Liver (tissue), 9 donors: ENCODE data around the gene LPP. TPM values are rescaled to one million over a fixed set of nuclear protein-coding genes. Genes with fewer than 3 reads are reported as not detected.

Experiments
- DNase-seq: peaks from one replicate; pipeline ENCODE4 v3.0.0-alpha.2; 2017; ENCODE audit warnings: low spot score
- H3K27ac ChIP-seq, 2 donors: one replicate each; pipeline ENCODE4 v1.7.0; 2013; ENCODE audit warnings: inconsistent platforms in 2 of 2, low read length in 2 of 2, control low read depth in 1 of 2, low read depth in 1 of 2, mild to moderate bottlenecking in 1 of 2
- H3K27me3 ChIP-seq, 4 donors: one replicate each; pipeline versions ENCODE4 v1.6.1 to v1.7.0; 2013; ENCODE audit warnings: low read length in 3 of 4, inconsistent platforms in 1 of 4, mild to moderate bottlenecking in 1 of 4, moderate library complexity in 1 of 4; ENCODE audit not compliant: control insufficient read depth in 4 of 4, insufficient read depth in 4 of 4
- H3K36me3 ChIP-seq, 4 donors: one replicate each; pipeline versions ENCODE4 v1.6.1 to v1.7.0; 2013; ENCODE audit warnings: low read length in 3 of 4, mild to moderate bottlenecking in 3 of 4, low read depth in 1 of 4, moderate library complexity in 1 of 4; ENCODE audit not compliant: control insufficient read depth in 4 of 4, insufficient read depth in 3 of 4
- H3K4me1 ChIP-seq, 4 donors: one replicate each; pipeline versions ENCODE4 v1.6.1 to v1.7.0; 2013; ENCODE audit warnings: low read length in 3 of 4, mild to moderate bottlenecking in 3 of 4, moderate library complexity in 1 of 4; ENCODE audit not compliant: control insufficient read depth in 4 of 4, insufficient read depth in 4 of 4
- H3K4me3 ChIP-seq, 3 donors: one replicate each; pipeline versions ENCODE4 v1.6.1 to v1.7.0; 2013; ENCODE audit warnings: low read length in 3 of 3, control low read depth in 1 of 3, low read depth in 1 of 3, mild to moderate bottlenecking in 1 of 3
- H3K9ac ChIP-seq, 2 donors: one replicate each; pipeline ENCODE4 v1.7.0; 2013; ENCODE audit warnings: low read length in 2 of 2, mild to moderate bottlenecking in 2 of 2, moderate library complexity in 2 of 2, control low read depth in 1 of 2, low read depth in 1 of 2
- H3K9me3 ChIP-seq, 4 donors: one replicate each; pipeline versions ENCODE4 v1.6.1 to v1.7.0; 2013; ENCODE audit warnings: low read length in 3 of 4; ENCODE audit not compliant: control insufficient read depth in 4 of 4
- CTCF ChIP-seq: fragments of 150-350 bp; IDR thresholded peaks from 2 replicates; pipeline ENCODE4 v1.5.1; 2017; ENCODE audit warnings: improper control_type of control experiment, low read depth, low read length; ENCODE audit not compliant: missing input control
- EGR1 ChIP-seq, 2 donors: IDR thresholded peaks; 2 replicates each; pipeline ENCODE4 v1.6.1; 2016 to 2018; ENCODE audit warnings: antibody characterized with exemption in 2 of 2, low read depth in 2 of 2
- FOXA1 ChIP-seq: IDR thresholded peaks from 2 replicates; pipeline ENCODE4 v1.6.1; 2016; ENCODE audit warnings: antibody characterized with exemption
- FOXA2 ChIP-seq: IDR thresholded peaks from 2 replicates; pipeline ENCODE4 v1.6.1; 2016; ENCODE audit warnings: antibody characterized with exemption
- GABPA ChIP-seq, 2 donors: IDR thresholded peaks in 1 of 2; conservative IDR thresholded peaks in 1 of 2; 2 replicates each; pipeline ENCODE4 v1.6.1; 2016; ENCODE audit warnings: antibody characterized with exemption in 2 of 2, mild to moderate bottlenecking in 1 of 2, moderate library complexity in 1 of 2
- HNF4A ChIP-seq, 2 donors: conservative IDR thresholded peaks; 2 replicates each; pipeline ENCODE4 v1.6.1; 2016; ENCODE audit warnings: antibody characterized with exemption in 2 of 2, mild to moderate bottlenecking in 2 of 2
- HNF4G ChIP-seq: IDR thresholded peaks from 2 replicates; pipeline ENCODE4 v1.6.1; 2016; ENCODE audit warnings: antibody characterized with exemption
- NR2F2 ChIP-seq: IDR thresholded peaks from 2 replicates; pipeline ENCODE4 v1.6.1; 2016; ENCODE audit warnings: antibody characterized with exemption
- RAD21 ChIP-seq, 2 donors: IDR thresholded peaks; 2 replicates each; pipeline ENCODE4 v1.6.1; 2016; ENCODE audit warnings: antibody characterized with exemption in 2 of 2, mild to moderate bottlenecking in 2 of 2
- RXRA ChIP-seq, 2 donors: IDR thresholded peaks; 2 replicates each; pipeline ENCODE4 v1.6.1; 2017 to 2018; ENCODE audit warnings: antibody characterized with exemption in 2 of 2, mild to moderate bottlenecking in 1 of 2
- SP1 ChIP-seq: IDR thresholded peaks from 2 replicates; pipeline ENCODE4 v1.6.1; 2018; ENCODE audit warnings: antibody characterized with exemption, mild to moderate bottlenecking
- TAF1 ChIP-seq: conservative IDR thresholded peaks from 2 replicates; pipeline ENCODE4 v1.6.1; 2016; ENCODE audit warnings: antibody characterized with exemption, mild to moderate bottlenecking
- YY1 ChIP-seq: IDR thresholded peaks from 2 replicates; pipeline ENCODE4 v1.6.1; 2016; ENCODE audit warnings: antibody characterized with exemption, mild to moderate bottlenecking
- WGBS: extraction: QIAGEN DNeasy Blood & Tissue Kit; methylation state at CpG from one replicate; pipeline ENCODE4 v1.1.7; 2013; 5-methylcytosine and 5-hydroxymethylcytosine counted together
- polyA plus RNA-seq, 2 donors: library from polyadenylated mRNA; stranded (reverse) in 1 of 2; unstranded in 1 of 2; fragments of 200-250 nt in 1 of 2; fragments of >200 nt in 1 of 2; fragmentation: Nextera tagmentation in 1 of 2; extraction: Ambion mirVana in 1 of 2; gene quantifications; one replicate each; pipeline versions ENCODE4 v1.2.1 to v1.2.3, GENCODE V29; 2013 to 2015
- total RNA-seq, 2 donors: library from RNA; depleted of rRNA; stranded (reverse); fragments of >200 nt; gene quantifications; one replicate each; pipeline ENCODE4 v1.2.3, GENCODE V29; 2014
- TF ChIP-seq, protein P1 (sequence below): IDR thresholded peaks from 2 replicates; pipeline ENCODE4 v1.6.1; 2016; ENCODE audit warnings: antibody characterized with exemption
- TF ChIP-seq, protein P2 (sequence below): IDR thresholded peaks from 2 replicates; pipeline ENCODE4 v1.6.1; 2016; ENCODE audit warnings: antibody characterized with exemption, mild to moderate bottlenecking
- donor health status: healthy.
- donor health status: healthy.
- donor health status: healthy.
- donor health status: healthy.
- donor health status: healthy.

The LPP gene
- total and polyA plus RNA-seq, 4 donors = 3.3 to 53.7 (median 28.2) TPM

- no peak for TF ChIP-seq CTCF
- no peak for TF ChIP-seq GABPA (IDR thresholded peaks at IDR 0.05 in 1 of 2, conservative IDR thresholded peaks at IDR 0.05 in 1 of 2)
- peak in 1 of 2 donors; percentile 26 for TF ChIP-seq RAD21 (IDR thresholded peaks at IDR 0.05)
- TF ChIP-seq HNF4A (conservative IDR thresholded peaks at IDR 0.05) = peak; percentile 34 to 37
- no peak for TF ChIP-seq TAF1
- TF ChIP-seq YY1 = peak; percentile 13
- peak in 1 of 2 donors; percentile 33 for TF ChIP-seq RXRA (IDR thresholded peaks at IDR 0.05)
- TF ChIP-seq HNF4G = no peak
- TF ChIP-seq SP1 = no peak
- TF ChIP-seq FOXA1 = no peak
- no peak for TF ChIP-seq EGR1 (IDR thresholded peaks at IDR 0.05; ENCODE audit: low read depth in 2 of 2)
Observed at GRCh38 chr3:188567478-188568195, 413.7 kb downstream of the LPP start (continued).

DNA sequence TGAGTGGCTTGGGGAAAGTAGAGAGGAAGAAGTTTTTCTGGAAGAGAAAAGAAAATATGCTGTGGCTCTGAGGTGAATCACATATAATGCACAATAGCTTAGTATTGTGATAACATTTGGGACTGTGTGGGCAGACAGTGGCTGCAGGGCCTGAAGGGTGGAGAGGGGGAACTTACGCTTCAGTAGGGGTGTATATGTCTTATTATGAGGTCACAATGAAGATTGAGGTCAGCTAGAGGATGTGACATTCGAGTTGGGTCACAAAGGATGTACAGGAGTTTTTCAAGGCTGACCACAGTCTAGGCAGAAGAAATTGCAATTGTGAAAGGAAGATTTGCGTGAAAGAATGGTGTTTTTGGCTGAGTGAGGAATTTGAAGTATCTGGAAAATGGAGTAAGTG is 414.8 kb downstream of the LPP start:
- WGBS = 87% methylated on average over 3 of the region's 3 CpGs

More for the DNA sequence above, 414.8 kb downstream of the LPP start:
- Histone ChIP-seq H3K27me3 (no peaks in the 10 kb centered on the region), H3K4me3 (no peak overlapping the region), H3K4me1 (peaks cover 0 to 12% (median 8%) of the 10 kb centered on the region in 4 donors), H3K36me3 (no peaks in the 10 kb centered on the region), H3K9me3 (no peaks in the 10 kb centered on the region), H3K9ac (no peak overlapping the region), H3K27ac (no peak overlapping the region)
- DNase-seq = no peak
- no peak for TF ChIP-seq RXRA (IDR thresholded peaks at IDR 0.05)
- TF ChIP-seq TAF1 = no peak
- no peak for TF ChIP-seq NR2F2
- TF ChIP-seq HNF4G = no peak
- TF ChIP-seq CTCF = no peak
- no peak for TF ChIP-seq GABPA (IDR thresholded peaks at IDR 0.05 in 1 of 2, conservative IDR thresholded peaks at IDR 0.05 in 1 of 2)
- TF ChIP-seq YY1 = no peak
- no peak for TF ChIP-seq SP1
- TF ChIP-seq, protein P1, sequence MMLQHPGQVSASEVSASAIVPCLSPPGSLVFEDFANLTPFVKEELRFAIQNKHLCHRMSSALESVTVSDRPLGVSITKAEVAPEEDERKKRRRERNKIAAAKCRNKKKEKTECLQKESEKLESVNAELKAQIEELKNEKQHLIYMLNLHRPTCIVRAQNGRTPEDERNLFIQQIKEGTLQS = no peak
- TF ChIP-seq FOXA1 = no peak
- no peak for TF ChIP-seq FOXA2
- no peak for TF ChIP-seq HNF4A (conservative IDR thresholded peaks at IDR 0.05)
- TF ChIP-seq, protein P2, sequence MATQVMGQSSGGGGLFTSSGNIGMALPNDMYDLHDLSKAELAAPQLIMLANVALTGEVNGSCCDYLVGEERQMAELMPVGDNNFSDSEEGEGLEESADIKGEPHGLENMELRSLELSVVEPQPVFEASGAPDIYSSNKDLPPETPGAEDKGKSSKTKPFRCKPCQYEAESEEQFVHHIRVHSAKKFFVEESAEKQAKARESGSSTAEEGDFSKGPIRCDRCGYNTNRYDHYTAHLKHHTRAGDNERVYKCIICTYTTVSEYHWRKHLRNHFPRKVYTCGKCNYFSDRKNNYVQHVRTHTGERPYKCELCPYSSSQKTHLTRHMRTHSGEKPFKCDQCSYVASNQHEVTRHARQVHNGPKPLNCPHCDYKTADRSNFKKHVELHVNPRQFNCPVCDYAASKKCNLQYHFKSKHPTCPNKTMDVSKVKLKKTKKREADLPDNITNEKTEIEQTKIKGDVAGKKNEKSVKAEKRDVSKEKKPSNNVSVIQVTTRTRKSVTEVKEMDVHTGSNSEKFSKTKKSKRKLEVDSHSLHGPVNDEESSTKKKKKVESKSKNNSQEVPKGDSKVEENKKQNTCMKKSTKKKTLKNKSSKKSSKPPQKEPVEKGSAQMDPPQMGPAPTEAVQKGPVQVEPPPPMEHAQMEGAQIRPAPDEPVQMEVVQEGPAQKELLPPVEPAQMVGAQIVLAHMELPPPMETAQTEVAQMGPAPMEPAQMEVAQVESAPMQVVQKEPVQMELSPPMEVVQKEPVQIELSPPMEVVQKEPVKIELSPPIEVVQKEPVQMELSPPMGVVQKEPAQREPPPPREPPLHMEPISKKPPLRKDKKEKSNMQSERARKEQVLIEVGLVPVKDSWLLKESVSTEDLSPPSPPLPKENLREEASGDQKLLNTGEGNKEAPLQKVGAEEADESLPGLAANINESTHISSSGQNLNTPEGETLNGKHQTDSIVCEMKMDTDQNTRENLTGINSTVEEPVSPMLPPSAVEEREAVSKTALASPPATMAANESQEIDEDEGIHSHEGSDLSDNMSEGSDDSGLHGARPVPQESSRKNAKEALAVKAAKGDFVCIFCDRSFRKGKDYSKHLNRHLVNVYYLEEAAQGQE = no peak
- no peak for TF ChIP-seq RAD21 (IDR thresholded peaks at IDR 0.05)
